ENCODE measurements around the gene PLS1. TPM values are rescaled to one million over a fixed set of nuclear protein-coding genes. Genes with fewer than 3 reads are reported as not detected.

The PLS1 gene
- total RNA-seq, 1 experiment from 2014 or later = 53.8 TPM

GRCh38 chr3:142626971-142627370, 30.8 kb downstream of the PLS1 start:
- no TSS peak for BruUV-seq (replicated peaks)

GRCh38 chr3:142628801-142629200, 32.6 kb downstream of the PLS1 start:
- Histone ChIP-seq H3K27me3 (ENCODE audit: insufficient read depth, low read depth) (no peaks in the 10 kb centered on the region), H3K27ac (no peak overlapping the region), H3K4me1 (replicated peaks; ENCODE audit: insufficient read depth) (no peaks in the 10 kb centered on the region), H3K9me3 (ENCODE audit: insufficient read depth, low read depth) (no peaks in the 10 kb centered on the region), H3K9me2 (ENCODE audit: insufficient read depth) (no peaks in the 10 kb centered on the region), H3F3A (ENCODE audit: insufficient read depth, low read depth) (no peaks in the 10 kb centered on the region), H2AFZ (no peak overlapping the region), H4K20me1 (ENCODE audit: insufficient read depth) (no peaks in the 10 kb centered on the region), H3K79me2 (ENCODE audit: low read depth) (0 out of 2 replicates have a peak, but pooled peaks cover 5% of the 10 kb centered on the region), H3K4me3 (no peak overlapping the region), H3K4me2 (no peak overlapping the region), H3K36me3 (ENCODE audit: low read depth) (no peaks in the 10 kb centered on the region)
- ChIA-PET POLR2A (ENCODE audit: unreplicated experiment) (no interaction called here), CTCF (no interaction called here)
- intact Hi-C loops (cut with micrococcal nuclease; ENCODE audit: unreplicated experiment) = no loop called here
- DNase-seq = no peak
- no TSS peak for BruUV-seq (replicated peaks)
- TF ChIP-seq, protein P1, sequence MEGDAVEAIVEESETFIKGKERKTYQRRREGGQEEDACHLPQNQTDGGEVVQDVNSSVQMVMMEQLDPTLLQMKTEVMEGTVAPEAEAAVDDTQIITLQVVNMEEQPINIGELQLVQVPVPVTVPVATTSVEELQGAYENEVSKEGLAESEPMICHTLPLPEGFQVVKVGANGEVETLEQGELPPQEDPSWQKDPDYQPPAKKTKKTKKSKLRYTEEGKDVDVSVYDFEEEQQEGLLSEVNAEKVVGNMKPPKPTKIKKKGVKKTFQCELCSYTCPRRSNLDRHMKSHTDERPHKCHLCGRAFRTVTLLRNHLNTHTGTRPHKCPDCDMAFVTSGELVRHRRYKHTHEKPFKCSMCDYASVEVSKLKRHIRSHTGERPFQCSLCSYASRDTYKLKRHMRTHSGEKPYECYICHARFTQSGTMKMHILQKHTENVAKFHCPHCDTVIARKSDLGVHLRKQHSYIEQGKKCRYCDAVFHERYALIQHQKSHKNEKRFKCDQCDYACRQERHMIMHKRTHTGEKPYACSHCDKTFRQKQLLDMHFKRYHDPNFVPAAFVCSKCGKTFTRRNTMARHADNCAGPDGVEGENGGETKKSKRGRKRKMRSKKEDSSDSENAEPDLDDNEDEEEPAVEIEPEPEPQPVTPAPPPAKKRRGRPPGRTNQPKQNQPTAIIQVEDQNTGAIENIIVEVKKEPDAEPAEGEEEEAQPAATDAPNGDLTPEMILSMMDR (conservative IDR thresholded peaks at IDR 0.05) = no peak
- TF ChIP-seq EZH2 (IDR thresholded peaks at IDR 0.05; ENCODE audit: low read depth) = no peak

More at GRCh38 chr3:142626971-142627370, 30.8 kb downstream of the PLS1 start:
- Histone ChIP-seq H3K4me2 (no peak overlapping the region), H3K79me2 (ENCODE audit: low read depth) (0 out of 2 replicates have a peak, but pooled peaks cover 17% of the 10 kb centered on the region), H3K9me3 (ENCODE audit: insufficient read depth, low read depth) (no peaks in the 10 kb centered on the region), H3K27me3 (ENCODE audit: insufficient read depth, low read depth) (no peaks in the 10 kb centered on the region), H2AFZ (no peak overlapping the region), H4K20me1 (ENCODE audit: insufficient read depth) (no peaks in the 10 kb centered on the region), H3K4me1 (replicated peaks; ENCODE audit: insufficient read depth) (0 out of 2 replicates have a peak, but pooled peaks cover 5% of the 10 kb centered on the region), H3K36me3 (ENCODE audit: low read depth) (no peaks in the 10 kb centered on the region), H3K27ac (no peak overlapping the region), H3F3A (ENCODE audit: insufficient read depth, low read depth) (no peaks in the 10 kb centered on the region; the same call in 1 of the 2 replicates), H3K4me3 (no peak overlapping the region), H3K9me2 (ENCODE audit: insufficient read depth) (no peaks in the 10 kb centered on the region)
- intact Hi-C loops (cut with micrococcal nuclease; ENCODE audit: unreplicated experiment) = no loop called here
- ChIA-PET CTCF (no interaction called here), POLR2A (ENCODE audit: unreplicated experiment) (no interaction called here)
- no peak for DNase-seq
- TF ChIP-seq, protein P1 (conservative IDR thresholded peaks at IDR 0.05) = no peak
- no peak for TF ChIP-seq EZH2 (IDR thresholded peaks at IDR 0.05; ENCODE audit: low read depth)

GRCh38 chr3:142633073-142633472, 36.9 kb downstream of the PLS1 start:
- H3F3A ChIP-seq (ENCODE audit: insufficient read depth, low read depth) = no peaks in the 10 kb centered on the region
- CTCF ChIA-PET = no interaction called here

More at GRCh38 chr3:142633073-142633472, 36.9 kb downstream of the PLS1 start:
- Histone ChIP-seq H3K4me3 (no peak overlapping the region), H4K20me1 (ENCODE audit: insufficient read depth) (no peaks in the 10 kb centered on the region), H2AFZ (no peak overlapping the region), H3K9me2 (ENCODE audit: insufficient read depth) (no peaks in the 10 kb centered on the region), H3K4me1 (replicated peaks; ENCODE audit: insufficient read depth) (no peaks in the 10 kb centered on the region), H3K4me2 (no peak overlapping the region), H3K27me3 (ENCODE audit: insufficient read depth, low read depth) (no peaks in the 10 kb centered on the region), H3K36me3 (ENCODE audit: low read depth) (no peaks in the 10 kb centered on the region), H3K27ac (no peak overlapping the region), H3K9me3 (ENCODE audit: insufficient read depth, low read depth) (no peaks in the 10 kb centered on the region), H3K79me2 (ENCODE audit: low read depth) (no peaks in the 10 kb centered on the region)
- POLR2A ChIA-PET (ENCODE audit: unreplicated experiment) = no interaction called here
- TF ChIP-seq, protein P1 (conservative IDR thresholded peaks at IDR 0.05) = no peak
- TF ChIP-seq EZH2 (IDR thresholded peaks at IDR 0.05; ENCODE audit: low read depth) = no peak
- intact Hi-C loops (cut with micrococcal nuclease; ENCODE audit: unreplicated experiment) = no loop called here
- DNase-seq = no peak
- BruUV-seq (replicated peaks) = no TSS peak

Data from PC-9 (cell line).